OCI-LY3 (cell line): ENCODE data around the gene CBR4.

ENCODE experiments used
- EZH2phosphoT487 ChIP-seq: fragments of 200-600 bp; shearing (Covaris generic); IDR thresholded peaks from 2 replicates; pipeline ENCODE4 v1.6.1; 2018; ENCODE audit warnings: antibody characterized with exemption, mixed run types, low read depth
- TF ChIP-seq, protein P1 (sequence below): fragments of 200-600, 300-600 bp; sonication (generic); IDR thresholded peaks from 2 replicates; pipeline ENCODE4 v1.5.1; 2014; ENCODE audit warnings: antibody characterized with exemption, low read length, low read depth

DNA sequence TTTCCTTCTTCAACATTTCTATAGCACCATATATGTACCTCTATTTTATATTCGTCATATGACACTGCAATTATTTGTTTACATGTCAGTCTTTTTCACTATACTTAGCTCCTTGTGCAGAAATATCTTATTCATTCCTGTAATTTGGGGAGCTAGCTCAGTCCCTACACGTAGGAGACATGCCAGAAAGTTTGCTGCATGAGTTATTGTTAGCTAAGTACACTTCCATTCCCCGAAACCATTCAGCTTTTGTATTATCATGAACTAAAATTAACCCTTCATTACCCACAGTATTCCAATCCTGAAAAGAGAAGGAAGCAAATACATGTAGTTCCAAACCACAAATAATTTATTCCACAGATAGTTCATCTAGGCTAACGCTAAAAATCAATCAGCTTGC is 10.2 kb downstream of the CBR4 start:
- TF ChIP-seq, protein P1, sequence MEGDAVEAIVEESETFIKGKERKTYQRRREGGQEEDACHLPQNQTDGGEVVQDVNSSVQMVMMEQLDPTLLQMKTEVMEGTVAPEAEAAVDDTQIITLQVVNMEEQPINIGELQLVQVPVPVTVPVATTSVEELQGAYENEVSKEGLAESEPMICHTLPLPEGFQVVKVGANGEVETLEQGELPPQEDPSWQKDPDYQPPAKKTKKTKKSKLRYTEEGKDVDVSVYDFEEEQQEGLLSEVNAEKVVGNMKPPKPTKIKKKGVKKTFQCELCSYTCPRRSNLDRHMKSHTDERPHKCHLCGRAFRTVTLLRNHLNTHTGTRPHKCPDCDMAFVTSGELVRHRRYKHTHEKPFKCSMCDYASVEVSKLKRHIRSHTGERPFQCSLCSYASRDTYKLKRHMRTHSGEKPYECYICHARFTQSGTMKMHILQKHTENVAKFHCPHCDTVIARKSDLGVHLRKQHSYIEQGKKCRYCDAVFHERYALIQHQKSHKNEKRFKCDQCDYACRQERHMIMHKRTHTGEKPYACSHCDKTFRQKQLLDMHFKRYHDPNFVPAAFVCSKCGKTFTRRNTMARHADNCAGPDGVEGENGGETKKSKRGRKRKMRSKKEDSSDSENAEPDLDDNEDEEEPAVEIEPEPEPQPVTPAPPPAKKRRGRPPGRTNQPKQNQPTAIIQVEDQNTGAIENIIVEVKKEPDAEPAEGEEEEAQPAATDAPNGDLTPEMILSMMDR: no peak
- no peak for TF ChIP-seq EZH2phosphoT487
